ENCODE results near the gene XPR1.

XPR1 gene

GRCh38 chr1:180919183-180919700 is 287.4 kb downstream of the XPR1 start:
- DNase-seq, result no peak

GRCh38 chr1:180920193-180920592 is 288.4 kb downstream of the XPR1 start:
- no peak for DNase-seq

GRCh38 chr1:180920702-180921101 is 288.9 kb downstream of the XPR1 start:
- no peak for DNase-seq

GRCh38 chr1:180921386-180921785 is 289.6 kb downstream of the XPR1 start:
- DNase-seq, result no peak

GRCh38 chr1:180921891-180922630 is 290.2 kb downstream of the XPR1 start:
- no peak for DNase-seq

- DNase-seq, result no peak
These were observed 290.8 kb downstream of the XPR1 start for GRCh38 chr1:180922631-180923015.

GRCh38 chr1:180923021-180923841 is 291.4 kb downstream of the XPR1 start:
- DNase-seq, result no peak

- no peak for DNase-seq
These were observed 292.1 kb downstream of the XPR1 start for GRCh38 chr1:180923887-180924286.

- no peak for DNase-seq
These were observed 293.1 kb downstream of the XPR1 start for GRCh38 chr1:180924939-180925338.

- DNase-seq, result no peak
These were observed 293.7 kb downstream of the XPR1 start for GRCh38 chr1:180925471-180926051.

- peak; percentile 98 for DNase-seq
These were observed 294.6 kb downstream of the XPR1 start for GRCh38 chr1:180926164-180926981.

GRCh38 chr1:180927348-180927747 is 295.5 kb downstream of the XPR1 start:
- peak; percentile 84 for DNase-seq

- peak; percentile 96 for DNase-seq
These were observed 296.0 kb downstream of the XPR1 start for GRCh38 chr1:180927841-180928240.

GRCh38 chr1:180928331-180929230 is 296.8 kb downstream of the XPR1 start:
- peak; percentile 83 for DNase-seq

GRCh38 chr1:180929389-180929788 is 297.6 kb downstream of the XPR1 start:
- no peak for DNase-seq

GRCh38 chr1:180930687-180931086 is 298.9 kb downstream of the XPR1 start:
- DNase-seq, result peak; percentile 99

- DNase-seq, result no peak
These were observed 299.7 kb downstream of the XPR1 start for GRCh38 chr1:180931529-180931928.

- DNase-seq, result no peak
These were observed 300.6 kb downstream of the XPR1 start for GRCh38 chr1:180932378-180932777.

GRCh38 chr1:180933141-180933540 is 301.3 kb downstream of the XPR1 start:
- DNase-seq, result no peak

GRCh38 chr1:180934563-180934962 is 302.7 kb downstream of the XPR1 start:
- no peak for DNase-seq

GRCh38 chr1:180935326-180936109 is 303.7 kb downstream of the XPR1 start:
- DNase-seq, result no peak

All from NCI-H1694 treated with DMSO at 0.1 percent for 48 hours (cell line).